ENCODE measurements around the gene TBC1D1.

DNA sequence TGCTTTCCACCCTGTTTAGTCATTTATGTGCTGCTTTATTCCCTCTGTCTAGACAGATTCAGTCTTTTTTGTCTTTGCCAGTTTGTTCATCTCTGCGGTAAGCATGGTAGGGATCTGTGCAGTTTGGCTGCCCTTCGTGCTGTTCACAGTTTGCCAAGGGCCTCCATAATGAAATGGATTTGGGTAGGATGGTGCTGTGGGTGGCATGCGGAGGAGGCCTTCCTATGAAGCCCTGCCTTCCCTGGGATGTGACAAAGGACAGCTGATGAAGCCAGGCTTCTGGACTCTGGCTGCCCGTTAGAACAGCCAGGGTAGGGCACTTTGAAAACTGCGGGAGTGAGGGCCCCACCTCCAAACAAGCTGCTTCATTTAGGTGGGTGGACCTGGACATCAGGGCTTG lies 116.8 kb downstream of the TBC1D1 start:
- TF ChIP-seq, protein P1, sequence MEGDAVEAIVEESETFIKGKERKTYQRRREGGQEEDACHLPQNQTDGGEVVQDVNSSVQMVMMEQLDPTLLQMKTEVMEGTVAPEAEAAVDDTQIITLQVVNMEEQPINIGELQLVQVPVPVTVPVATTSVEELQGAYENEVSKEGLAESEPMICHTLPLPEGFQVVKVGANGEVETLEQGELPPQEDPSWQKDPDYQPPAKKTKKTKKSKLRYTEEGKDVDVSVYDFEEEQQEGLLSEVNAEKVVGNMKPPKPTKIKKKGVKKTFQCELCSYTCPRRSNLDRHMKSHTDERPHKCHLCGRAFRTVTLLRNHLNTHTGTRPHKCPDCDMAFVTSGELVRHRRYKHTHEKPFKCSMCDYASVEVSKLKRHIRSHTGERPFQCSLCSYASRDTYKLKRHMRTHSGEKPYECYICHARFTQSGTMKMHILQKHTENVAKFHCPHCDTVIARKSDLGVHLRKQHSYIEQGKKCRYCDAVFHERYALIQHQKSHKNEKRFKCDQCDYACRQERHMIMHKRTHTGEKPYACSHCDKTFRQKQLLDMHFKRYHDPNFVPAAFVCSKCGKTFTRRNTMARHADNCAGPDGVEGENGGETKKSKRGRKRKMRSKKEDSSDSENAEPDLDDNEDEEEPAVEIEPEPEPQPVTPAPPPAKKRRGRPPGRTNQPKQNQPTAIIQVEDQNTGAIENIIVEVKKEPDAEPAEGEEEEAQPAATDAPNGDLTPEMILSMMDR (conservative IDR thresholded peaks at IDR 0.05) = no peak
- no peak for TF ChIP-seq EZH2 (IDR thresholded peaks at IDR 0.05; ENCODE audit: low read depth)

Measured in PC-9 (cell line).